GM19351 (cell line): ENCODE measurements around the gene EXOC4.
"Not testable (repeated sequence)": the region's sequence is repeated elsewhere in the genome, so short reads cannot be mapped to it uniquely, and the experiment has no call there.

Experiments
- ATAC-seq: cut with Tn5 transposase; IDR thresholded peaks from one replicate; pipeline ENCODE4 v1.9.1; 2021; ENCODE audit warnings: mild to moderate bottlenecking, moderate library complexity; ENCODE audit not compliant: unreplicated experiment

EXOC4 gene

GRCh38 chr7:133957845-133958244, 705.0 kb downstream of the EXOC4 start:
- no peak for ATAC-seq

GRCh38 chr7:133958822-133959221, 705.9 kb downstream of the EXOC4 start:
- ATAC-seq = no peak

GRCh38 chr7:133959505-133959904, 706.6 kb downstream of the EXOC4 start:
- no peak for ATAC-seq

- no peak for ATAC-seq
Observed at GRCh38 chr7:133961724-133962123, 708.8 kb downstream of the EXOC4 start.

GRCh38 chr7:133962646-133963045, 709.8 kb downstream of the EXOC4 start:
- no peak for ATAC-seq

GRCh38 chr7:133963629-133964028, 710.8 kb downstream of the EXOC4 start:
- no peak for ATAC-seq

GRCh38 chr7:133971625-133972024, 718.7 kb downstream of the EXOC4 start:
- ATAC-seq = no peak

- ATAC-seq = no peak
Observed at GRCh38 chr7:133973710-133974109, 720.8 kb downstream of the EXOC4 start.

GRCh38 chr7:133975130-133975529, 722.3 kb downstream of the EXOC4 start:
- ATAC-seq = no peak

GRCh38 chr7:133976140-133976539, 723.3 kb downstream of the EXOC4 start:
- no peak for ATAC-seq

GRCh38 chr7:133977409-133978274, 724.8 kb downstream of the EXOC4 start:
- ATAC-seq = no peak

- no peak for ATAC-seq
Observed at GRCh38 chr7:133978502-133979295, 725.8 kb downstream of the EXOC4 start.

- ATAC-seq = no peak
Observed at GRCh38 chr7:133980804-133981203, 727.9 kb downstream of the EXOC4 start.

GRCh38 chr7:133983685-133984419, 731.0 kb downstream of the EXOC4 start:
- no peak for ATAC-seq

- ATAC-seq = no peak
Observed at GRCh38 chr7:133985300-133985699, 732.4 kb downstream of the EXOC4 start.

- ATAC-seq = no peak
Observed at GRCh38 chr7:133987582-133987981, 734.7 kb downstream of the EXOC4 start.

- ATAC-seq = no peak
Observed at GRCh38 chr7:133993547-133993946, 740.7 kb downstream of the EXOC4 start.

- ATAC-seq = not testable (repeated sequence)
Observed at GRCh38 chr7:133994100-133994499, 741.2 kb downstream of the EXOC4 start.

GRCh38 chr7:133997463-133997862, 744.6 kb downstream of the EXOC4 start:
- ATAC-seq = no peak

GRCh38 chr7:133999178-133999577, 746.3 kb downstream of the EXOC4 start:
- no peak for ATAC-seq

GRCh38 chr7:134004829-134005505, 752.1 kb downstream of the EXOC4 start:
- no peak for ATAC-seq
